Lung microvascular endothelial cell (primary cell): Measurements from ENCODE around the gene APBB2. TPM values are rescaled to one million over a fixed set of nuclear protein-coding genes. Genes with fewer than 3 reads are reported as not detected.

ENCODE experiments used
- DNase-seq, 2 donors: peaks; one replicate each; pipeline versions ENCODE4 v3.0.0 to v3.0.0-alpha.2; 2010; ENCODE audit warnings: low read depth in 2 of 2
- total RNA-seq: library from RNA; depleted of rRNA; stranded (reverse); fragments of >200 nt; gene quantifications from 2 replicates; pipeline ENCODE4 v1.2.1, GENCODE V29; 2014

The APBB2 gene
- total RNA-seq, 1 donor from 2014 or later, result 18.5 TPM

DNA sequence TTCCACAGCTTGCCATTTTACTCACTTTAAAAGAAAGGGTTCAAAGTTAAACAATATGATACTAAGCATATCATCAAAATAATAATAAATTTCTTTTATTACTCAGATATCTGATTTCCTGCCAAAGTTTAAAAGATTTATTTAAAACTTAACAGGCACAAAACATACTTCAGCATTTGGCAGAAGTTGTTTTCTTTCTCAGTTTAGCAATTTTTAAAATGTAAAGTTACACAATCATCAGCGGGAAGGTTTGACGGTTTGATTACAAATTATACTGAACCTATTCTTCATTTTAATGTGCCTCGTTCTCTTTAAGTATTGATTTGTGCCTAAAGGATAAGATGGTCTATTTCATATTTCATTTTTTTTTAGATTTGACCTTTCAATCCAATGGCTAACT is 227.2 kb downstream of the APBB2 start:
- no peak for DNase-seq

DNA sequence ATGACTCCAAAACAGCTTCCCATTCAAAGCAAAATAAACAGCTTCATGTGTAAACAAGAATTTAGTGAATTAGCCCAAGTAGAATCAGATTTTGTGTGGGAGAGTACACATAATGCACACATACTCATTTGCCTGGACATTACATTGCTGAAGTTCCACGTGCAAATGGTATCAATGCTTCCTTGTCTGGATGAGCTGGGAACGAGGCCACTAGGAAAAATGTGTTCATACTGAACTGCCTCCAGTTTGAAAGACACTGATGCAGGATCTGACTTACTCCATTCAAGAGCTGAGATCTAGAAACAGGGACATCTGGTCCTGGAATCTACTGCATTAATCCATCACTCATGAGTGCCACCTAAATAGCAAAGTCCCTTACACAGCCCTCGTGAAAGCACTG is 228.0 kb downstream of the APBB2 start:
- no peak for DNase-seq

DNA sequence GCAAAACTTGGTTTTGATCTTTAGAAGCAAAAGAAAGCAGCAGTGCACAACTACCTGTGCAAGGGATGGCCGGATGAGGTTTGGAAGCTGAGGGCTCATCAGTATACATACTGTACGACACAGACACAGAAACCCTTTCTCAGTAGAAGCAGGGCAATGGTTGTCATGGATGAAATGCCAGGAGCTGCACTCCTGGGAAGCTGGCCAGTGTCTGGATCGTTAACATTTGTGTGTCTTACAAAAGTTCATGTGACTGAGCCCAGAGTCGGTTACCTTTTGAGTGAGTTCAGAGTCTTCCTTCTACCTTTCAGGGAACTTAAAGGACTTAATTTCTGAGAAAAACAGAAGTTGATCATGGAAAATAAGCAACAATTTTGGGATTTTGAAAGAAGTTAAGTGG is 230.3 kb downstream of the APBB2 start:
- DNase-seq, result no peak

DNA sequence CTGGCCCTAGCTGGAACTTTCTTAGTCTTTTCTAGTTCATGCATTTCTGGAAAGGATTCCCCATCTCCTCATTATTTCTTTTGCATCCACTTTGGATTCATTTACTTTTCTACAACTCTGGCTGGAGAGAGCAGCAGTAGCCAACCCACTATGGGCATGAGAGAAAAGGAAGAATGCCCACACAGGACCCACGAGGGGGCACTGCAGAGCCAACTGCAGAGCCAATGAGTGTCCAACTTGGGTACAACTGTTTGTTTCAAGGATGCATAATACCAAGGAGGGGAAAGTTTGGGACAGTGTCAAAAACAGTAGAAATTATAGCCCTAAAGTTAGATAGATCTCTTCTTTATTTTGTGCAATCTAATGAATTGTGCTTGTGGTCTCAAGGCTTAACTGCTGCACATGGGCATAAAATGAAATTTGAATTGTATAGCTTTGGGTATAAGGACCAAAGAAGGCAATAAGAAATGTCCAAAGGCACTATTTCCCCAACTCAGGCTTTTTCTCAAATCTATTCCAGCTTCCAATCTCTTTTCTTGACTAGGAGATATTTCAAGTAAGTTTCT is 233.9 kb downstream of the APBB2 start:
- peak; percentile 42 to 46 for DNase-seq

DNA sequence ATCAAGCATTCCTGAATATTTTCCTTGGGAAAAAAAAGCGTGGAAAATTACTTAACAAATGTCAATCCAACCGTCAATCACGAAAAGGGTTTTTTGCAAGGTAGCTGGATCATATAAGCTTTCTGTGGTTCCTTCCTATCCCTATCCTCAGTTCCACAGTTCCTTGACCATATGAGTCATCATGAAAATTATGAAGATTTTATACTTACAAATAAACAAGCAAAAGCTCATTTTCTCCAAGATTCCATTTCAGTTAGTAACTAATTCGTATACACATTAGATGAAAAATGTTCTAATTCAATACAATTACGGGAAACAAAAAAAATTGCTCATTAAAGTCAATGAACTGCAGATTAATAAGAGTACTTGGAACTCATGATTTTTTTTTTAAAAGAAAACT is 235.8 kb downstream of the APBB2 start:
- no peak for DNase-seq

DNA sequence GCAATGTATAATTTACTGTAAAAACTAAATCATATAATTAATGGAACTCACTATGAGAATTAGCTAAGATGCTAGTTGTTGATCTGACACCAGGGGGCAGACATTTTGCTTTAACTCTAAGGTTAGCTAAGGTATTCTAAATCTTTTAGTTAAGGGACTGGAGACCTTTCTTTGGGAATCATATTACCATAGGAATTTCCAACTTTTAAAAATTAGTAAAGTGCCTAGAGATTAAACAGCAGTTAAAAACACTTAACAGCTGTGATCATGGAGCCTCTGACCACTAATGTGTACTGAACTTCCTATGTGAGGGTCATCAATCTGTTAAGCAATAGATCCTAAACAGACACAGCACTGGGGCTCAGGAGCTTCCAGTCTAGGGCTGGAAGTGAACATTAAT is 238.0 kb downstream of the APBB2 start:
- DNase-seq, result peak; percentile 70 to 77

DNA sequence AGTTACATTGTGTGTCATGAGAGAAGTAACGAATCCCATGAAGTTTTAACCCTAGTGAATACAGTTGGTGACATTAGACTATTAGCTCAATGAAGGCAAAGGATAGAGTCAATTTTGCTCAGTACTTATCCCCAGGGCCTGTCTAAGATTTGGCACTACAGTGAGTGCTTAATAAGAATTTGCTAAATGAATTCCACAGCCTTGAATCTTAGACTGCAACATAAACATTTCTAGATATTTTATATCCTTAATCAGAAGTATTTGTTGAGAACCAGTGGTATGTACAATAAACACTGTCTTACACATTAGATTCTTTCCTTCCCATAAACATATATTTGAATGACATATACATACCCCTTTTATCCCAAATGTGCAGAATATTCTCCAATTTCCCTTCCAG is 241.6 kb downstream of the APBB2 start:
- no peak for DNase-seq

DNA sequence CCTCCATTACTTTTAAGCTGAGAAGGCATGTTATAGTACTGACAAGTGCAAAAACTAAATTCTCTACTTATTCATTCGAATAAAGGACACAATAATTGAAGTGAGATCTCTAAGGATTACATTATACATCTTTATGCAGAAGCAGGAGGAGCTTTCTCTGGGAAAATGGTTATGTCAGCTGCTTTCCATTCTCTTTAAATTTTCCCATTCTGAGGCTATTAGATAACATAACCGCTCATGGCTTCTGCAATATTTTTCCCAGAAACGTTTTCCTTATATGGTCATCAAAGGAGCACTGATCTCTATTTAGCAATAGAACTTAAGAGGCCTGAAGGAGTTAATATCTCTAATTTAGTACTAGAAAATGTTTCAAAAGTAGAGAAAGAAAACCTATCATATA is 243.0 kb downstream of the APBB2 start:
- DNase-seq, result no peak

DNA sequence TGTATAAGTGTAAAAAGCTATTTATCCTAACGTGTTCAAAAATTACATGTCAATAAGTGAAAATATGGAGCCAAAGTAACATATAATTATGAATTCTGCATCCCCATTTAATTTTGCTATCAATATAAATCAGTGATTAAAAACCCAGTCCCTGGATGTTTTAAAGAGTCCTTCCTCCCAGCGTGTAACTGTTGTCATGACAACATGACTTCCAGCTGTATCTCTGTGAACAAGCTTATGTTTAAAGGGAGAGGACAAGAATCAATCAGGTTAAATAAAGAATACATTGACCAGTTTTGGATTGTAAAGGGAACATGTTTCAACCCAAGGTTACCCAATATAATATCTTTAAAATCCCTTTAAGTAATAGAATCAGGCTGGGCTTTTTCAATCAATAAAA is 244.8 kb downstream of the APBB2 start:
- no peak for DNase-seq

DNA sequence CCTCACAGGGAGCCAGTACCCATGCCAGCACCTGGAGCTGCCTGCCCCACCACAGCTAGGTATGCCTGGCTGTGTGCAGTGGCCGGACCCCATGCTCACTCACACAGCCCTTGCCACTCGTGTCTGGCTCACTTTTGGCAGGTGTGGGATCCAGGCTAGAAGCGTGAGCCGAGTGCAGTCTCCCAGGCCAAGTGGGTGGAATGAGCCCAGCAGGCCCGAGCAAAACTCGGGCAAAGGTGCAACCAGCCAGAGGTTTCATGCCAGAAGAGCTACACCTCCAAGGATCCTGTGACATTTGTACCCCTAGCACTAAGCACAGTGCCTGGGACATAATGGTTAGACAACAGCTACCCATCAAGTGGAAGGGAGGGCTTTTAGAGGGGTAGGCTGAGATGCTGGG is 246.8 kb downstream of the APBB2 start:
- no peak for DNase-seq

DNA sequence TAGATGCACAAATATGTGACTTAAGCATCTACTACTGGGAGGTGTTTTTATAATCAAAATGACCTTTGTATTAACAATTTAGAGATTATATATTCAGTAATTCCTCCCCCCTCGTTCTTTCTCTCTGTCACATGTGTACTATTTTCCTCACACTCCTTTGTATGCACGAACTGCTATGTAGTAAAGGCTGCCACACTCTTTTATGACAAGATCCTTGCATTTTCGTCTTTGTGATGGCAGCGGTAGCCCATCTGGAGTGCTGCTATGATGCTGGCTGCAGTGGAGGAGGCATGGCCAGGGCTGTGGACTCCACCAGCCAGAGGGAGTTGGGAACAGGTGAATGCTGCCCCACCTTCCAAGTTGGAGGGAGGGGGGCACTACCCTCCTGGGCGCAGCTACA is 248.3 kb downstream of the APBB2 start:
- DNase-seq, result no peak

DNA sequence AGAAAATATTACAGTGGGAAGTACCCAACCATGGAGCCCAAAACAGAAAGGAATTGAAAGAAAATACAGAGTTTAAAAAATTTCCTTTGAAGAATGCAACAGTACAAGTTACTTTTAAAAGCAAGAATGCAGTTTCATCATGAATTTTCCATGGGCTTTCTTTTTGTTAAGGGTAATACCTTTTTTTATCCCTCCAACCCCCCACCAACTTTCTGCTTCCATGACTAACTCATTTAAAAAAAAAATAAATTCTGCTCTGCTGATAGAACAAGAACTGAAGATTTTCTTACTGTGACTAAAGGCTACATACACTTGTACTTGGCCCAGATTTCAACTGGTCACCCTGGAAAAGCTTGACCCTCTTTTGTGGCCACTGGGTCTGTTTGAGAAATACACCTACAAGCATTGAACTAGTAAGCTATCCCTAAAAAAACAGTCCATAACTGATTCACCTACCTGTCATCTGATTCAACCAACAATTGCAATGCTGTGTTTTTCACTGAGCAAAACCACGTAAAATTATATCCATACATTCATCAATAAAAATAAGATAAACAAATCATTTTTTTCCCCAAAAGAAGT is 250.4 kb downstream of the APBB2 start:
- DNase-seq, result no peak

DNA sequence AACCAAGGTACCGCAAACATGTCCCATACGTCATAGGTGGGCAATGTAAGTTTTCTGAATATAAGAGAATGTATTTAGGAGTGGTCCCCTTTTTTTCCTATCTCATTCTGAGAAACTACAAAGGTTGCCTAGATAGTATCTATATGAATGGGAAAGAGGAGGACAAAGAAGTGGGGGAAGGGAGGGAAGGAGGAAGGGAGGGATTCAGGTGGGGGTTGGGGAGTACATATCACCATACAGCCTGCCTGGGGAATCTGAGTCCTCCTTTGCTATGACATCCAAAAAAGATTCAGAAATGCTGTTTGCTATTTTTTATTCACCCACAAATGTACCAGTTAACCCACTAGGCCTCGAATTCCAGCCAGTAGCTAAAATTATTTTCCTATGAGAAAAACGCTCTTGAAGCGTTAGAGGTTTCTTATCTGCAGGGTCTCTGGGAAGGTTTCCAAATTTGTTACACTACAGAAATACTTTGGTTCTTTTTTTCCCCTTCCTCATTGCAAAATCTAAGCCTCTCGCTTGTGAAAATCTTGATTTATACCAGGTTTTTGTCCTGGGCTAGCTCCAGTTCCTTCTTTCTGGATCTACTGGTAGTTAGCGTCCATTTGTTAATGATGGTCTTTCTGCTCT is 251.7 kb downstream of the APBB2 start:
- no peak for DNase-seq

DNA sequence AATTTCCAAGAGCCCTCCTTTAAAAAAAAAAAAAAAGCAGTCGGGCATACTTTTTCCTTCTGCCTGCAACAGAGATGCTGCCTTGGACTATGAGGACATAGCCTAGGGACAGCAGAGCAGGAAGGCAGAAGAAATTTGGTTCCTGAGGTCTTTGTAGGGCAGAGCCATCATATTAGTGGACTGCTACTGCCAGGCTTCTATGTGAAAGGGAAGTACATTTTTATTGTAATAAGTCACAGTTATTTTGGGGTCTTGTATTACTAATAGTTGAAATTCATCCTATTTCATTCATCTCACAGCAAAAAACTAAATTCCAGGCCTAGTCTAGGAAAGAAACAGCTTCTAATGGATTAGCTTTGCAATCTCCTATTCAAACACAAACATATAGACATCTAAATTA is 253.4 kb downstream of the APBB2 start:
- DNase-seq, result no peak

DNA sequence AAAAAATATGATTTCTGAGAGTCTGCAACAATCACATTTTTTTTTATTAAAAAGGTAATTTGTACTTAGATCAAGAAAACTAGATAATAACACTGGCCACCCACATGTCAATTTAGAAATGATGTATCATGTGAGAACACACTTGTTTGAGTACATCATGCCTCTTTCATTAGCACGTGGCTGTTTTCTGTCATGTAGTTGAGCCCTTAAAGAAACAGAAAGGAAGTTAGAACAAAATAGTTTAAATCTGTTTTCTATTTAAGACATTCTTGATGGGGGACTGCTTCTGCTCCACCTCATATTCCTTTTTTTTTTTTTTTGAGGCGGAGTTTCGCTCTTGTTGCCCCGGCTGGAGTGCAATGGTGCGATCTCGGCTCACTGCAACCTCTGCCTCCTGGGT is 257.1 kb downstream of the APBB2 start:
- DNase-seq, result no peak

DNA sequence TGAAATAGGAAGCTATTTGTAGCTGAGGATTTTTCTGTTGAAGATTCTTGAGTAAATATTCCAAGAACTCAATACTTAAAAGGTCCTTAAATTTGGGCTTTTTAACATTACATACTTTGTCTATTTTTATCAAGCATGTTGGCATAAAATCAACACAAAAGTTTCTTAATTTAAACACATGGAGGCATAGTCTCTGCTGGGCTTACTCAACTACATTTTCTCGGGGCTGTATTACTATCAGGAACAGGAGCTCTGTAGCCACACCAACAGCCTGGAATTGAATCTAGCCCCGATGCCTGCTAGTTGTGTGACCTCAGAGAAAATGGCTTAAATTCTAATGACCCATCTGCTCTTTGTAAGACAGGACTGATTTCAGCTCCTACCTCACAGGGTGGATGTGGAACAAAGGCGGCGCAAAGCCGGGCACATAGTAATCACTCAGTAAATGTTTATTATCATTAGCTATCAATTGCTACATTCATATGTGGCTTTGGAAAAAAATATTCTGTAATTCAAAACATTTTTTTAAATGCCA is 257.6 kb downstream of the APBB2 start:
- DNase-seq, result no peak

DNA sequence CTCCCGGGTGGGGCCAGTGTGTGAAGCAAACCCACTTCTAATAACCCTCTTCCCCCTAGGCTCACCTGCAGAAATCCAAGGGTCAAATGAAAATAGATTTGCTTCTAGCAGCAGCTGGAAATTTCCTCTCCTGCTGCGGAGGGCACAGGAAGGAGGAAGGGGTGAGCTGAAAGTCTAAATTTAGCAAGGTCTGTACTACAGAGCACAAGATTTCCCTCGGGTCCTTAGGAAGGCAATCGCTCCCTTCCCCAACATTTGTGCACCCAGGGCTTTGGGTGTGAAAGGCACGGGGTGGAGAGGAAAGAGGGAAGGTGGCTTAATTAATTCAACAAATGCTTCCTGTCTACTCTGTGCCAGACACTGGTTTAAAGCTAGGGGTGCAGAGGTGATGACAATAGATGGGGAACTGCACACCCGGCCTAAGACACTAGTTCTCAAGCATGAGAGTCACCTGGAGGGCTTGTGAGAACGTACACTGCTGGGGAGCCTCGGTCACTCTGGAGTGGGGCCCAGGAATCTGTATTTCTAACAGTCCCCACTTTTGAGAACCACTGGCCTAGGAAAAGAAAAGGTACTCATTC is 260.2 kb downstream of the APBB2 start:
- no peak for DNase-seq

DNA sequence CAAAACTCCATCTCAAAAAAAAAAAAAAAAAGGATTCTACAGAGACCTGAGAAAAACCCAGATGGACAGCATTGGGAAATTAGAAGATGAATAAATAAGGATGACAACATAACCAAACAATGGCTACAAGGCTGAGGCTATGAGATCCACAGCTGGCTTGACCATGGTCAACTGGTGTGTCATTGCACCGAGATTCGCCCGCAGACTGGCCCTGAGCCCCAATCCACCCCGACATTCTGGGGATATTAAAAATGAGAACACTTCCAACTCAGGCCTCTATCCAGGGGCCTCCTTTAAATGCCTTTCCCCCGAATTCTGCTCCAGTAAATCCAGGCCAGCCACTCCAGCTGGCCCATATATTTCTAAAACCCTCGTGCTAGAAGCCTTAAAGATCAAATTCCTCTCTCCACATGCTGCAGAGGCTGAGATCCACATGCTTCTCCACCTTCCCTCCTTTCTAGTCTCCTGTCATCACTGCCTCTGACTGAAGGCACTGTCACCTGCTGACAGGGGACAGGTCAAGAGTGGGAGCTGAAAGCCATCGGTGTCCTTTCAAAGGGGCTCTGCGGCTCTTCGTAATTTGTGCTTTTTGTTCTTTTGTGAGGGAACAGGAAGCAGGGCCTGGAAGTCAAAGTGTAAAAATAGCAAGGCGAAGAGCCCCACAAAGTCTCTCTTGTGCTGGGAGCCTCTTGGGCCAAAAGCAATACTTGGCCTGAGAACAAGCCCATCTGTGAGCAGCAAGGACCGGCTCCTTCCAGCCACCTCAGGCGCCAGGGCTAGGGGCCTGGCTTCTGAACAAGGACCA is 260.9 kb downstream of the APBB2 start:
- no peak for DNase-seq

DNA sequence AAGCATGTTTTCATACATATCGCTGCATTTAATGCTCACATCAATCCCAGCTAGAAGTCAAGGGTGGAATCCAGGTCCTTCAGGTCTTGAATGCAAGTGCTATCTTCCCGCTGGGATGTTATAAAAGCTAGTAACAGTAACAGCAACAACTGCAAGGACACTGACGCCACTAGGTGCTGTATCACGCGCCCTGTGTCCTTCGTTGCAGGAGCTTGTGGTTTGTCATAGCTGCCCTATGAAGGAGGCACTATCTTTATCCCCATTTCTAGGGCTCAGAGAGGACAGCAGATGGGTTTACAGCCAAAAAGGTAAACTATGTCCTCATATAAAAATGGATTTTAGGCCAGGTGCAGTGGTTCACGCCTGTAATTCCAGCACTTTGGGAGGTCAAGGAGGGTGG is 261.7 kb downstream of the APBB2 start:
- no peak for DNase-seq

DNA sequence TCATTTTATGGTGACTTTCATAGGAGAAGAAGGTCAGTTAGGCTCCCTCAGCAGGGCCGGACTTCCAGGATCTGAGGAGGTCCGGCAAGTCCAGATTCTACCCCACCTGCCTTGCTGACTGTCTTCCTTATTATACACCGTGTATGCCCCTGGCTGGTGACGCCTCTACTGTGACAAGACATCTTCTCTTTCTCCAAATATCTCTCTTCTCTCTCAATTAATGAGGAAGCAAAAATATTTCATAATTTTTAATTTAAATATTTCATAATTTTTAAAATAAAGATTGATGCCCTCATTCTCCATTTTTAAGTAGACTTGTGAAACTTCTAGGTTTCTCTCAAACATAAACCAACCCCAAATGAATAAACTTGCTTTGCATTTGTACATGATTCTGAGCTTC is 262.1 kb downstream of the APBB2 start:
- no peak for DNase-seq

DNA sequence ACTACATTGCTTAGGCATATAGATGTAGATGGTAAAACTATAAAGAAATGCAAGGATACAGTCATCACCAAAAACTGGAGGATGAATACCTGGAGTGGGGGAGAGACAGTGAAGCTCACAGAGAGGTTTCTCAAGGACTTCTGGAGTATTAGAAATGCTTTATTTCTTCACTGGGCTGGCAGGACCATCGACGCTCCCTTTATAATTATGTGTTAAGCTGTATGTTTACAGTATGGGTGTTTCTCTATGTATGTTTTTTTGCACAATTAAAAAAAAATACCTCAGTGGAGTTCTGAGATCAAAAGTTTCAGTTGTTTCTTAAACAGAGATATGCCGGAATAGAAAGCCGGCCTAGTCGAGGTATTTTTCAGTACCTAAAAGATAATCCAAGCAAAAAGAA is 263.3 kb downstream of the APBB2 start:
- no peak for DNase-seq
